B cell (primary cell): Measurements from ENCODE around the gene EPG5.

Experiments
- CTCF ChIP-seq: fragments of 200-600 bp; IDR thresholded peaks from one replicate; pipeline ENCODE4 v1.8.0; 2022; ENCODE audit warnings: antibody characterized with exemption, mild to moderate bottlenecking
- EZH2 ChIP-seq: IDR thresholded peaks from 2 replicates; pipeline ENCODE4 v1.6.1; 2012; ENCODE audit warnings: borderline replicate concordance, low read depth, mild to moderate bottlenecking, moderate library complexity, low read length; ENCODE audit not compliant: insufficient read depth, poor library complexity, severe bottlenecking

- TF ChIP-seq CTCF (no peak), EZH2 (no peak)
Measured at GRCh38 chr18:45962866-45963265, 4.3 kb downstream of the EPG5 start.
